Measurements from ENCODE around the gene IGFBP3. TPM values are rescaled to one million over a fixed set of nuclear protein-coding genes. Genes with fewer than 3 reads are reported as not detected.

Gene IGFBP3
- total and polyA plus RNA-seq, 2 of the 13 experiments (the other 11 are each of a cell fraction or from before 2014, with no cell fraction given): 57.5 TPM; not detected in 1

- TF ChIP-seq GMEB1 (CRISPR knock-in tag; IDR thresholded peaks at IDR 0.05; ENCODE audit: borderline replicate concordance) (peak; percentile 20; the same call in 1 of the 2 replicates), HNRNPH1 (optimal IDR thresholded peaks at IDR 0.05; ENCODE audit: low read depth, low read length) (peak; percentile 45), ZNF615 (CRISPR knock-in tag; IDR thresholded peaks at IDR 0.05; ENCODE audit: borderline replicate concordance) (no peak; the same call in 1 of the 2 replicates), SIN3A (IDR thresholded peaks at IDR 0.05; ENCODE audit: borderline replicate concordance, low read depth, low read length) (no peak), ZNF484 (CRISPR knock-in tag; IDR thresholded peaks at IDR 0.05; ENCODE audit: borderline replicate concordance, low read depth) (no peak), ZNF850 (CRISPR knock-in tag; conservative IDR thresholded peaks at IDR 0.05) (0 out of 2 replicates have a peak, but pooled peaks have one; percentile 45), WIZ (CRISPR knock-in tag; IDR thresholded peaks at IDR 0.05) (no peak; the same call in 1 of the 2 replicates), ZBTB3 (CRISPR knock-in tag; IDR thresholded peaks at IDR 0.05; ENCODE audit: borderline replicate concordance, low read depth) (no peak), NFRKB (IDR thresholded peaks at IDR 0.05) (no peak), NFKB2 (CRISPR knock-in tag; IDR thresholded peaks at IDR 0.05; ENCODE audit: borderline replicate concordance) (no peak), ESRRA (CRISPR knock-in tag; IDR thresholded peaks at IDR 0.05; ENCODE audit: low read depth) (no peak), REL (CRISPR knock-in tag; conservative IDR thresholded peaks at IDR 0.05) (no peak; the same call in 1 of the 2 replicates), NRL (CRISPR knock-in tag; IDR thresholded peaks at IDR 0.05; ENCODE audit: borderline replicate concordance) (no peak), ZNF251 (CRISPR knock-in tag; IDR thresholded peaks at IDR 0.05) (no peak), ZNF501 (CRISPR knock-in tag; IDR thresholded peaks at IDR 0.05) (0 out of 2 replicates have a peak, but pooled peaks have one; percentile 57), ZNF891 (CRISPR knock-in tag; IDR thresholded peaks at IDR 0.05) (no peak), PLRG1 (conservative IDR thresholded peaks at IDR 0.05) (no peak), PAXIP1 (CRISPR knock-in tag; conservative IDR thresholded peaks at IDR 0.05) (no peak), ZNF878 (CRISPR knock-in tag; IDR thresholded peaks at IDR 0.05) (peak; percentile 23)
- TF ChIP-seq, protein P1, sequence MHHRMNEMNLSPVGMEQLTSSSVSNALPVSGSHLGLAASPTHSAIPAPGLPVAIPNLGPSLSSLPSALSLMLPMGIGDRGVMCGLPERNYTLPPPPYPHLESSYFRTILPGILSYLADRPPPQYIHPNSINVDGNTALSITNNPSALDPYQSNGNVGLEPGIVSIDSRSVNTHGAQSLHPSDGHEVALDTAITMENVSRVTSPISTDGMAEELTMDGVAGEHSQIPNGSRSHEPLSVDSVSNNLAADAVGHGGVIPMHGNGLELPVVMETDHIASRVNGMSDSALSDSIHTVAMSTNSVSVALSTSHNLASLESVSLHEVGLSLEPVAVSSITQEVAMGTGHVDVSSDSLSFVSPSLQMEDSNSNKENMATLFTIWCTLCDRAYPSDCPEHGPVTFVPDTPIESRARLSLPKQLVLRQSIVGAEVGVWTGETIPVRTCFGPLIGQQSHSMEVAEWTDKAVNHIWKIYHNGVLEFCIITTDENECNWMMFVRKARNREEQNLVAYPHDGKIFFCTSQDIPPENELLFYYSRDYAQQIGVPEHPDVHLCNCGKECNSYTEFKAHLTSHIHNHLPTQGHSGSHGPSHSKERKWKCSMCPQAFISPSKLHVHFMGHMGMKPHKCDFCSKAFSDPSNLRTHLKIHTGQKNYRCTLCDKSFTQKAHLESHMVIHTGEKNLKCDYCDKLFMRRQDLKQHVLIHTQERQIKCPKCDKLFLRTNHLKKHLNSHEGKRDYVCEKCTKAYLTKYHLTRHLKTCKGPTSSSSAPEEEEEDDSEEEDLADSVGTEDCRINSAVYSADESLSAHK (CRISPR knock-in tag; IDR thresholded peaks at IDR 0.05; ENCODE audit: borderline replicate concordance): no peak
These were observed 31.6 kb downstream of the IGFBP3 start (continued) for GRCh38 chr7:45889367-45890067.

Measured in HepG2 (cell line).